ENCODE data around the gene ZBED2. TPM values are rescaled to one million over a fixed set of nuclear protein-coding genes. Genes with fewer than 3 reads are reported as not detected.

Gene ZBED2
- total and polyA plus RNA-seq, 2 donors (not counting 3 experiments of a cell fraction or from before 2014, with no cell fraction given), result not detected

DNA sequence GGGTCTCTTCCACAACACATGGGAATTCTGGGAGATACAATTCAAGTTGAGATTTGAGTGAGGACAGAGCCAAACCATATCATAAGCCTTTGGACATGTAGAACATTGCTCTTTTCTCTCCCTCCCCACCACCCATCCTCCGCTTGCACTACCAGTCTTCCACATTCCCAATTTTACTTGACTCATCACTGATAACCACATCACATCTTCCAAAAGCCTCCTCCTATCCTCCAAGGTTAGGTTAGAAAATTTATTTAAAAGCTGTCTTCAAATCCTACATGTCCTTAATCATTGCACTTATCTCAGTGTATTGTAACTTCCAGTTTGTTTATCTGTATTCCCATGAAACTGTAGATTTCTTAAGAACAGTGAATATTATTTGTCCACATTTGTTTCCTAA lies 10.4 kb downstream of the ZBED2 start:
- no peak overlapping the region for H3K4me2 ChIP-seq (ENCODE audit: insufficient read depth, low read length)
- H4K20me1 ChIP-seq (replicated peaks; ENCODE audit: control insufficient read depth, extremely low read depth, insufficient read depth, low read length), result no peaks in the 10 kb centered on the region
- H3K27me3 ChIP-seq (ENCODE audit: control insufficient read depth in 2 of 2, insufficient read depth in 2 of 2, low read length in 2 of 2), result peaks cover 0 to 5% of the 10 kb centered on the region in 2 experiments
- DNase-seq (ENCODE audit: low read depth, low spot score) (no peak), FAIRE-seq (no peak)
- no peak overlapping the region for H2AFZ ChIP-seq (ENCODE audit: low read depth, low read length)
- no peaks in the 10 kb centered on the region for H3K36me3 ChIP-seq (ENCODE audit: control insufficient read depth in 2 of 2, extremely low read depth in 1 of 2, insufficient read depth in 2 of 2, low read length in 2 of 2)
- intact Hi-C loops (cut with micrococcal nuclease), result no loop called here
- H3K9me3 ChIP-seq (replicated peaks; ENCODE audit: control insufficient read depth, insufficient read depth, low read length), result no peaks in the 10 kb centered on the region
- TF ChIP-seq CTCF (IDR thresholded peaks at IDR 0.05; ENCODE audit: extremely low read depth in 1 of 2, insufficient read depth in 1 of 2, low read depth in 1 of 2, low read length in 2 of 2) (no peak), EZH2 (IDR thresholded peaks at IDR 0.05; ENCODE audit: borderline replicate concordance, low read depth, low read length, severe bottlenecking) (no peak), GATA2 (IDR thresholded peaks at IDR 0.05; ENCODE audit: insufficient read depth, insufficient read length, low read depth, low read length) (no peak), POLR2A (IDR thresholded peaks at IDR 0.05; ENCODE audit: low read depth, low read length) (no peak), MYC (IDR thresholded peaks at IDR 0.05; ENCODE audit: low read depth, low read length) (no peak), POLR2AphosphoS5 (IDR thresholded peaks at IDR 0.05; ENCODE audit: insufficient read depth, low read depth, low read length) (no peak), FOS (IDR thresholded peaks at IDR 0.05; ENCODE audit: borderline replicate concordance, insufficient read depth, low read length) (no peak), JUN (IDR thresholded peaks at IDR 0.05; ENCODE audit: borderline replicate concordance, insufficient read depth, insufficient read length, low read depth) (no peak)
- TF ChIP-seq, protein P1, sequence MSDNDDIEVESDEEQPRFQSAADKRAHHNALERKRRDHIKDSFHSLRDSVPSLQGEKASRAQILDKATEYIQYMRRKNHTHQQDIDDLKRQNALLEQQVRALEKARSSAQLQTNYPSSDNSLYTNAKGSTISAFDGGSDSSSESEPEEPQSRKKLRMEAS (IDR thresholded peaks at IDR 0.05; ENCODE audit: insufficient read depth, insufficient read length), result no peak
- H3K9ac ChIP-seq (replicated peaks; ENCODE audit: extremely low read depth, insufficient read depth, low read length), result no peak overlapping the region
- dilution Hi-C loops (cut with MboI; ENCODE audit: extremely low pct_ligation_motif_present, low sequenced_read_pairs), result no loop called here
- H3K79me2 ChIP-seq (ENCODE audit: control insufficient read depth, insufficient read depth, low read length), result no peaks in the 10 kb centered on the region
- no peak overlapping the region for H3K27ac ChIP-seq (ENCODE audit: insufficient read depth, low read depth, low read length)
- ChIA-PET POLR2A (no interaction called here), CTCF (no interaction called here)
- H3K4me3 ChIP-seq (replicated peaks in 1 of 3; ENCODE audit: insufficient read depth in 1 of 3, low read depth in 1 of 3, low read length in 3 of 3), result no peak overlapping the region
- no TSS peak for BruUV-seq (replicated peaks)
- no peaks in the 10 kb centered on the region for H3K4me1 ChIP-seq (ENCODE audit: control insufficient read depth, extremely low read depth, insufficient read depth, low read length)
- H3K9me1 ChIP-seq (replicated peaks; ENCODE audit: control insufficient read depth, extremely low read depth, insufficient read depth, low read length), result no peaks in the 10 kb centered on the region

All from endothelial cell of umbilical vein (primary cell).